A673 (cell line): ENCODE results near the gene TM4SF5. TPM values are rescaled to one million over a fixed set of nuclear protein-coding genes. Genes with fewer than 3 reads are reported as not detected.

Experiments
- Bru-seq: library from RNA; stranded (reverse); fragments of 400-500 nt; gene quantifications from one replicate; lab custom pipeline; 2021; lab: Mats Ljungman, UMichigan
- BruChase-seq, 2 experiments: library from RNA; stranded (reverse); fragments of 400-500 nt; gene quantifications; one replicate each; lab custom pipeline; 2021; lab: Mats Ljungman, UMichigan
- BruUV-seq: library from RNA; stranded (reverse); fragments of 400-500 nt; replicated peaks from 2 replicates; lab custom pipeline; 2021; lab: Mats Ljungman, UMichigan
- CTCF ChIA-PET: fragments of 300-600 bp; sonication (Branson Sonifier 250); formaldehyde crosslinking; loops from one replicate; lab custom pipeline; 2022; ENCODE audit warnings: antibody characterized with exemption; lab: Charles Lee
- POLR2A ChIA-PET: fragments of 300-600 bp; sonication (Branson Sonifier 250); formaldehyde crosslinking; loops from one replicate; lab custom pipeline; 2022; ENCODE audit warnings: antibody characterized with exemption; ENCODE audit not compliant: low non-redundant PET; lab: Charles Lee
- DNase-seq: peaks from one replicate; pipeline ENCODE4 v3.0.0-alpha.2; 2015; ENCODE audit warnings: low spot score
- H3K27ac ChIP-seq: fragments of 200-600 bp; sonication (generic); 2 replicates; pipeline ENCODE4 v1.5.1; 2016; ENCODE audit warnings: mixed run types, low read depth, mild to moderate bottlenecking, mixed read lengths, antibody characterized with exemption, low read length; ENCODE audit not compliant: poor library complexity, severe bottlenecking
- H3K27me3 ChIP-seq: fragments of 200-600 bp; sonication (generic); replicated peaks from 2 replicates; pipeline ENCODE4 v1.6.1; 2017; ENCODE audit warnings: mixed run types, low read depth, mild to moderate bottlenecking, mixed read lengths, antibody characterized with exemption, low read length; ENCODE audit not compliant: insufficient read depth, poor library complexity
- H3K36me3 ChIP-seq: fragments of 200-600 bp; sonication (generic); 2 replicates; pipeline ENCODE4 v1.6.1; 2016; ENCODE audit warnings: mixed run types, mild to moderate bottlenecking, mixed read lengths, antibody characterized with exemption, low read length; ENCODE audit not compliant: insufficient read depth, poor library complexity, severe bottlenecking
- H3K4me1 ChIP-seq: fragments of 200-600 bp; sonication (generic); 2 replicates; pipeline ENCODE4 v1.6.1; 2017; ENCODE audit warnings: mixed run types, mild to moderate bottlenecking, mixed read lengths, antibody characterized with exemption, low read length; ENCODE audit not compliant: insufficient read depth, poor library complexity, severe bottlenecking
- H3K4me3 ChIP-seq: fragments of 200-600 bp; sonication (generic); 2 replicates; pipeline ENCODE4 v1.5.1; 2016; ENCODE audit warnings: low read depth, mixed run types, mild to moderate bottlenecking, mixed read lengths, low read length; ENCODE audit not compliant: poor library complexity, severe bottlenecking
- H3K9me3 ChIP-seq: fragments of 200-600 bp; sonication (generic); 2 replicates; pipeline ENCODE4 v1.6.1; 2016; ENCODE audit warnings: mixed run types, low read depth, mild to moderate bottlenecking, mixed read lengths, antibody characterized with exemption, low read length; ENCODE audit not compliant: poor library complexity, severe bottlenecking
- EZH2 ChIP-seq: fragments of 200-600 bp; sonication (generic); IDR thresholded peaks from 2 replicates; pipeline ENCODE4 v1.6.1; 2017; ENCODE audit warnings: borderline replicate concordance, low read depth, mild to moderate bottlenecking, mixed read lengths, antibody characterized with exemption, low read length; ENCODE audit not compliant: poor library complexity, severe bottlenecking
- intact Hi-C: fragments of 100-400 bp; cut with micrococcal nuclease; formaldehyde crosslinking; loops from one replicate; pipeline ENCODE4 v1.10.0; 2022; ENCODE audit not compliant: unreplicated experiment
- long read RNA-seq: library from polyadenylated mRNA; stranded (forward); transcript quantifications from one replicate; pipeline ENCODE4 v2.0.0, GENCODE V29; 2022
- total RNA-seq: library from RNA; stranded (reverse); gene quantifications from 2 replicates; pipeline ENCODE4 v1.2.3, GENCODE V29; 2021
- TF ChIP-seq, protein P1 (sequence below): fragments of 300-800, 200-600 bp; sonication (generic); conservative IDR thresholded peaks from 2 replicates; pipeline ENCODE4 v1.5.1; 2017; ENCODE audit warnings: low read depth, mild to moderate bottlenecking, antibody characterized with exemption, low read length, moderate library complexity, mixed read lengths

The TM4SF5 gene, protein sequence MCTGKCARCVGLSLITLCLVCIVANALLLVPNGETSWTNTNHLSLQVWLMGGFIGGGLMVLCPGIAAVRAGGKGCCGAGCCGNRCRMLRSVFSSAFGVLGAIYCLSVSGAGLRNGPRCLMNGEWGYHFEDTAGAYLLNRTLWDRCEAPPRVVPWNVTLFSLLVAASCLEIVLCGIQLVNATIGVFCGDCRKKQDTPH
- total RNA-seq: not detected in 2 replicates
- not detected for Bru-seq, nascent RNA
- BruChase-seq, experiment 1, labeled RNA remaining after a 2-hour chase: not detected
- not detected for BruChase-seq, experiment 2, labeled RNA remaining after a 6-hour chase
- long read RNA-seq: 0 reads

DNA sequence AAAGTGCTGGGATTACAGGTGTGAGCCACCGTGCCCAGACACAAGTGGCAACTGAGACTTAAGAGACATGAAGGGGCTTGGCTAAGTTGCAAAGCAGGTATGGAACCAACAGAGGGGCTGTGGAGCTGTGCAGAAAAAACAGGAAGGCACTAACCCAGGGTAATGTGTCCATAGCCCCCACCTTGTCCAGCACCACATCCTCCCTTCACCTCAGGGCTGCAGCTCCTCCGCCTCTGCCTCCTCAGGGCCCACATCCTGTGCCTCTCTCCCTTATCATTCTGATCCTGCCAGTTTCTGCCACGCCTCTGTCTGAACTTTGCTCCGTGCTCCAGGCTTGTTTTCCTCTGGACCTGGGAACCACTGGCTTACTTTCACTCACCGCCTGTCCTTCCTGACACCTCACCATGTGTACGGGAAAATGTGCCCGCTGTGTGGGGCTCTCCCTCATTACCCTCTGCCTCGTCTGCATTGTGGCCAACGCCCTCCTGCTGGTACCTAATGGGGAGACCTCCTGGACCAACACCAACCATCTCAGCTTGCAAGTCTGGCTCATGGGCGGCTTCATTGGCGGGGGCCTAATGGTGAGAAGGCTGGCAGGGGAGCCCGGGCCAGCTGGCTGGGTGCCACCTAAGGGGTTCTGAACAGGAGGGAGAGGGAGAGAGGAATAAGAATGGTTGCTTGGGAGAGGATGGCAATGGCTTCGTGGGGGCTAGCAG, at the start of gene TM4SF5:
Gene TM4SF5 (plus strand): TSS at position 368 of the 716 bp plus-strand sequence. CDS start 37 bp downstream, at position 405.
- H3K4me1 ChIP-seq: no peaks in the 10 kb centered on the region
- H3K27me3 ChIP-seq: no peaks in the 10 kb centered on the region
- no peaks in the 10 kb centered on the region for H3K9me3 ChIP-seq
- BruUV-seq: no TSS peak
- ChIA-PET CTCF (no interaction called here), POLR2A (no interaction called here)
- no peak for TF ChIP-seq EZH2
- TF ChIP-seq, protein P1, sequence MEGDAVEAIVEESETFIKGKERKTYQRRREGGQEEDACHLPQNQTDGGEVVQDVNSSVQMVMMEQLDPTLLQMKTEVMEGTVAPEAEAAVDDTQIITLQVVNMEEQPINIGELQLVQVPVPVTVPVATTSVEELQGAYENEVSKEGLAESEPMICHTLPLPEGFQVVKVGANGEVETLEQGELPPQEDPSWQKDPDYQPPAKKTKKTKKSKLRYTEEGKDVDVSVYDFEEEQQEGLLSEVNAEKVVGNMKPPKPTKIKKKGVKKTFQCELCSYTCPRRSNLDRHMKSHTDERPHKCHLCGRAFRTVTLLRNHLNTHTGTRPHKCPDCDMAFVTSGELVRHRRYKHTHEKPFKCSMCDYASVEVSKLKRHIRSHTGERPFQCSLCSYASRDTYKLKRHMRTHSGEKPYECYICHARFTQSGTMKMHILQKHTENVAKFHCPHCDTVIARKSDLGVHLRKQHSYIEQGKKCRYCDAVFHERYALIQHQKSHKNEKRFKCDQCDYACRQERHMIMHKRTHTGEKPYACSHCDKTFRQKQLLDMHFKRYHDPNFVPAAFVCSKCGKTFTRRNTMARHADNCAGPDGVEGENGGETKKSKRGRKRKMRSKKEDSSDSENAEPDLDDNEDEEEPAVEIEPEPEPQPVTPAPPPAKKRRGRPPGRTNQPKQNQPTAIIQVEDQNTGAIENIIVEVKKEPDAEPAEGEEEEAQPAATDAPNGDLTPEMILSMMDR: no peak
- no peak within 1 kb of the TSS for H3K4me3 ChIP-seq
- no peak within 1 kb of the TSS for H3K27ac ChIP-seq
- intact Hi-C loops: no loop called here
- no peak for DNase-seq
- no peaks in the 10 kb centered on the region for H3K36me3 ChIP-seq

DNA sequence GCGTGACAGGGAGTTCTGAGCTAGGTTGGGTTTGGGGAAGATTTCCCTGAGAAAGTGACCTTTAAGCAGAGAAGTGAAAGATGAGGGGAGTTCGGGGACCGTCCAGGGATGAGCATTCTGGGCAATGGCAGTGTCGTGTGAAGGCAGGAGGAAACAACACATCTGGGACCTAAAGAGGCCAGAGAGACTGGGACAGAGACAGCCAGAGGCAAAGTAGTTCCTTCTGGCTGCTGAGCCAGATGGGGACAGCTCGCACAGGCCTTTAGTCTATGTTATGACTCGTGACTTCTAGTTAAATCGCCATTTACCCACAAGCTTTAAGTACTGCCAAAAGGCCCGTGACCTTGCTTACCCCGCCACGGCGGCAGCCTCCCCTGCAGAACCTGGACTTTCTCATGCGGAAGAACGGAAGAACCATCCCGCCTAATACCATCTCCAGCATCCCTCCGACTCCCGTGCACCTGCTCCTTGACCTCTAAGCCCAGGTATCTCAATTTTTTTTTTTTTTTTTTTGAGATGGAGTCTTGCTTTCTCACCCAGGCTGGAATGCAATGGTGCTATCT, 48.9 kb upstream of the TM4SF5 start:
- POLR2A ChIA-PET: no interaction called here
- TF ChIP-seq, protein P1: no peak
- no peak for TF ChIP-seq EZH2
- CTCF ChIA-PET: no interaction called here
- Histone ChIP-seq H3K36me3 (peaks cover 9% of the 10 kb centered on the region), H3K27me3 (no peaks in the 10 kb centered on the region), H3K4me1 (no peaks in the 10 kb centered on the region), H3K4me3 (no peak overlapping the region), H3K9me3 (no peaks in the 10 kb centered on the region), H3K27ac (no peak overlapping the region)
- no peak for DNase-seq
- no TSS peak for BruUV-seq
- intact Hi-C loops: no loop called here

DNA sequence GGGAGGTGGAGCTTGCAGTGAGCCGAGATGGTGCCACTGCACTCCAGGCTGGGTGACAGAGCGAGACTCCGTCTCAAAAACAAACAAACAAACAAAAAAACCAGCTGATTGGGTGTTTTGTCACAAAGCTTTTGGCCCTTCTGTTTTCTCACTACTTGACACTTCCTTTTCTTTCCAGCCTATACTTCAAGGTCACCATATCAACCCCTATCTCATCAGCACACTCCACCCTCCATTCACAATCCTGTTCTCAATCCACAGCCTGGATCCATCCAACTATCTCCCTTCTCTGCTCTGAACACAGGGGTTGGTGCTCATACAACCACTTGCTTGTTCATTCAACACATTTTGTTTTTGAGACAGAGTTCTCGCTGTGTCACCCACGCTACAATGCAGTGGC, 47.0 kb upstream of the TM4SF5 start:
- TF ChIP-seq EZH2: no peak
- TF ChIP-seq, protein P1: no peak
- peaks cover 7% of the 10 kb centered on the region for H3K36me3 ChIP-seq
- DNase-seq: no peak
- ChIA-PET POLR2A (no interaction called here), CTCF (interaction anchor here (0.6 kb wide), 1 partner anchor 15 kb away, joined by 9 read pairs; no protein-coding TSS in a partner anchor)
- H3K9me3 ChIP-seq: no peaks in the 10 kb centered on the region
- H3K27ac ChIP-seq: no peak overlapping the region
- no peaks in the 10 kb centered on the region for H3K27me3 ChIP-seq
- no peaks in the 10 kb centered on the region for H3K4me1 ChIP-seq
- H3K4me3 ChIP-seq: no peak overlapping the region
- BruUV-seq: no TSS peak
- intact Hi-C loops: no loop called here
